ENCODE measurements around the gene RGL4.

RGL4 gene

DNA sequence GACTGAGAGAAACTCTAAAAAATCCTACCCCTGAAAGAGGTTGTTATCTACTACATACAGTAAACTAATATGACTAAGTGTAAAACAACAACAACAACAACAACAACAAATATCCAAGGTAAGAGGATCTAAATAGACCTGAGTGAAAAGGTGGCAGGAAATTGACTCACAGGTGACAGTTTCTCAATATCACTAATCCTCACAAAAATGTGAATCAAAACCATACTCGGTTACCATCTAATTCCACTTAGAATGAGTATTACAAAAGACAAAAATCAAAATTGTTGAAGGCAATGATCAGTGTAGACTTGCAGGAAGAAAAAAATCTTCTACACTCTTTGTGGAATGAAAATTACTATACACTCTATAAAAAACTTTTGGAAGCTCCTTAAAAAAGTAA lies 17.5 kb downstream of the RGL4 start:
- ChIA-PET CTCF (no interaction called here), POLR2A (no interaction called here)
- TF ChIP-seq, protein P1, sequence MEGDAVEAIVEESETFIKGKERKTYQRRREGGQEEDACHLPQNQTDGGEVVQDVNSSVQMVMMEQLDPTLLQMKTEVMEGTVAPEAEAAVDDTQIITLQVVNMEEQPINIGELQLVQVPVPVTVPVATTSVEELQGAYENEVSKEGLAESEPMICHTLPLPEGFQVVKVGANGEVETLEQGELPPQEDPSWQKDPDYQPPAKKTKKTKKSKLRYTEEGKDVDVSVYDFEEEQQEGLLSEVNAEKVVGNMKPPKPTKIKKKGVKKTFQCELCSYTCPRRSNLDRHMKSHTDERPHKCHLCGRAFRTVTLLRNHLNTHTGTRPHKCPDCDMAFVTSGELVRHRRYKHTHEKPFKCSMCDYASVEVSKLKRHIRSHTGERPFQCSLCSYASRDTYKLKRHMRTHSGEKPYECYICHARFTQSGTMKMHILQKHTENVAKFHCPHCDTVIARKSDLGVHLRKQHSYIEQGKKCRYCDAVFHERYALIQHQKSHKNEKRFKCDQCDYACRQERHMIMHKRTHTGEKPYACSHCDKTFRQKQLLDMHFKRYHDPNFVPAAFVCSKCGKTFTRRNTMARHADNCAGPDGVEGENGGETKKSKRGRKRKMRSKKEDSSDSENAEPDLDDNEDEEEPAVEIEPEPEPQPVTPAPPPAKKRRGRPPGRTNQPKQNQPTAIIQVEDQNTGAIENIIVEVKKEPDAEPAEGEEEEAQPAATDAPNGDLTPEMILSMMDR (IDR thresholded peaks at IDR 0.05; ENCODE audit: insufficient read depth, low read length, missing control alignments): no peak
- DNase-seq (ENCODE audit: low read depth, low spot score): no peak
- H3K4me3 ChIP-seq (ENCODE audit: low read depth, low read length): no peak overlapping the region

DNA sequence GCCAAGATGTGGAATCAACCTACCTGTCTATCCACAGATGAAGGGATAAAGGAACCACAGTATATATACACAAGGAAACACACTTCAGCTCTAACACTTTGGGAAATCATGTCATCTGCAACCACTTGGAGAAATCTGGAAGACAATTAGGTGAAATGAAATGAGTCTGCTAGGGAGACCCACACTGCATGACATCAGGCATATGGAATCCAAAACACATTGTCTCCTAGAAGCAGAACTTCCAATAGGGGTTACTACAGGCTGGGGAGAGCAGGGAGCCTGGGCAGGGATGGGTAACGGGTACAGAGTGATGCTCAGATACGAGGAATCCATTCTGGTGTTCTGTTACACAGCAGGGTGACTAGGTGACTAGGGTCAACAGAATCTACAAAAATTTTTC lies 18.3 kb downstream of the RGL4 start:
- POLR2A ChIA-PET: no interaction called here
- CTCF ChIA-PET: no interaction called here
- TF ChIP-seq, protein P1 (IDR thresholded peaks at IDR 0.05; ENCODE audit: insufficient read depth, low read length, missing control alignments): no peak
- no peak overlapping the region for H3K4me3 ChIP-seq (ENCODE audit: low read depth, low read length)
- no peak for DNase-seq (ENCODE audit: low read depth, low spot score)

DNA sequence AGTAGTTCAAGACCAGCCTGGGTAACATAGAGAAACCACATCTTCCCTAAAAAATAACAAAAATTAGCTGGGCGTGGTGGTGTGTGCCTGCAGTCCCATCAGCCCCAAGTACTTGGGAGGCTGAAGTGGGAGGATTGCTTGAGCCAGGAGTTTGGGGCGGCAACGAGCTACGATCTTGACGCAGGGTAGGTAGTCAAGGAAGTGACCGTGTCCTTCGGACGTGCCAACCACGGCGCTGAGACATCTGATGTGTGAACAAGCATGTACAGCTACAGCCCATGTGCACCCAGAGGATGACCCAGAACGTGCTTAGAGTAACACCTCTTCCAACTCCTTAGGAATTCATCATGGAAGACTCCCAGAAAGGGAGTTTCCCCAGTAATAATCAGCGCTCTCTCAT lies 21.4 kb downstream of the RGL4 start:
- no peak for DNase-seq (ENCODE audit: low read depth, low spot score)
- CTCF ChIA-PET: no interaction called here
- TF ChIP-seq, protein P1 (IDR thresholded peaks at IDR 0.05; ENCODE audit: insufficient read depth, low read length, missing control alignments): no peak
- no peak overlapping the region for H3K4me3 ChIP-seq (ENCODE audit: low read depth, low read length)
- POLR2A ChIA-PET: no interaction called here

- no peak for DNase-seq (ENCODE audit: low read depth, low spot score)
- no peak overlapping the region for H3K4me3 ChIP-seq (ENCODE audit: low read depth, low read length)
- TF ChIP-seq, protein P1 (IDR thresholded peaks at IDR 0.05; ENCODE audit: insufficient read depth, low read length, missing control alignments): no peak
- CTCF ChIA-PET: interaction anchor here (1.2 kb wide), 1 partner anchor 135 kb away, joined by 5 read pairs; no protein-coding TSS in a partner anchor
- POLR2A ChIA-PET: no interaction called here
Measured at GRCh38 chr22:23713696-23714595, 23.1 kb downstream of the RGL4 start.

- POLR2A ChIA-PET: no interaction called here
- TF ChIP-seq, protein P1 (IDR thresholded peaks at IDR 0.05; ENCODE audit: insufficient read depth, low read length, missing control alignments): no peak
- DNase-seq (ENCODE audit: low read depth, low spot score): no peak
- H3K4me3 ChIP-seq (ENCODE audit: low read depth, low read length): no peak overlapping the region
- CTCF ChIA-PET: interaction anchor here (1.2 kb wide), 1 partner anchor 135 kb away, joined by 5 read pairs; no protein-coding TSS in a partner anchor
Measured at GRCh38 chr22:23714596-23715578, 24.1 kb downstream of the RGL4 start.

Data from AG04449 (cell line).